Measurements from ENCODE around the gene PCDH9. TPM values are rescaled to one million over a fixed set of nuclear protein-coding genes. Genes with fewer than 3 reads are reported as not detected.

The PCDH9 gene
- polyA plus RNA-seq, 1 experiment, result 3.3 TPM

DNA sequence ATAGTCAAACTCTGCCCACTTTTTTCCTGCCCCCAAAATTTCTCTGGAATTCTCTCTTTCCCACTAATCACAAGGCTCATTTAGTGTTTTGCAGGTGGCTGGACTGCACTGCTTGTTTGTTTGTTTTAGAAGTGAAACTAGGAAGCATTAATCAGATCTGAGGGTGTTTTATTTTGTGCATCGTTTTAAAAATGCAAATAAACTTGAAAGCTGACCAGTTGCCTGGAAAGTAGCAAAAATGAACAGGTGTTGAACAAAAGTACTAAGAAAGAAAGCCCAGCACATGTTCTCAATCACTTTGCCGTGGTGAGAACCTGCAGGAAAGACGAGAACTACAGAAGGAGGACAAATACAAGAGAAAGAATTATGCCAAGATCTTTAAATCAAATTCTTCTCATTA, 365.5 kb downstream of the PCDH9 start:
- ChIA-PET CTCF (no interaction called here), POLR2A (no interaction called here)
- TF ChIP-seq, protein P1, sequence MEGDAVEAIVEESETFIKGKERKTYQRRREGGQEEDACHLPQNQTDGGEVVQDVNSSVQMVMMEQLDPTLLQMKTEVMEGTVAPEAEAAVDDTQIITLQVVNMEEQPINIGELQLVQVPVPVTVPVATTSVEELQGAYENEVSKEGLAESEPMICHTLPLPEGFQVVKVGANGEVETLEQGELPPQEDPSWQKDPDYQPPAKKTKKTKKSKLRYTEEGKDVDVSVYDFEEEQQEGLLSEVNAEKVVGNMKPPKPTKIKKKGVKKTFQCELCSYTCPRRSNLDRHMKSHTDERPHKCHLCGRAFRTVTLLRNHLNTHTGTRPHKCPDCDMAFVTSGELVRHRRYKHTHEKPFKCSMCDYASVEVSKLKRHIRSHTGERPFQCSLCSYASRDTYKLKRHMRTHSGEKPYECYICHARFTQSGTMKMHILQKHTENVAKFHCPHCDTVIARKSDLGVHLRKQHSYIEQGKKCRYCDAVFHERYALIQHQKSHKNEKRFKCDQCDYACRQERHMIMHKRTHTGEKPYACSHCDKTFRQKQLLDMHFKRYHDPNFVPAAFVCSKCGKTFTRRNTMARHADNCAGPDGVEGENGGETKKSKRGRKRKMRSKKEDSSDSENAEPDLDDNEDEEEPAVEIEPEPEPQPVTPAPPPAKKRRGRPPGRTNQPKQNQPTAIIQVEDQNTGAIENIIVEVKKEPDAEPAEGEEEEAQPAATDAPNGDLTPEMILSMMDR (IDR thresholded peaks at IDR 0.05; ENCODE audit: low read depth, low read length), result no peak
- H3K27ac ChIP-seq (ENCODE audit: low read depth, low read length), result no peak overlapping the region
- H3K4me3 ChIP-seq (ENCODE audit: low read depth, low read length), result no peak overlapping the region
- no peaks in the 10 kb centered on the region for H3K27me3 ChIP-seq (ENCODE audit: control insufficient read depth, insufficient read depth, low read length)
- no peak for DNase-seq (ENCODE audit: low read depth, low spot score)
- H3K9me3 ChIP-seq (ENCODE audit: control insufficient read depth, insufficient read depth, low read length), result no peaks in the 10 kb centered on the region

DNA sequence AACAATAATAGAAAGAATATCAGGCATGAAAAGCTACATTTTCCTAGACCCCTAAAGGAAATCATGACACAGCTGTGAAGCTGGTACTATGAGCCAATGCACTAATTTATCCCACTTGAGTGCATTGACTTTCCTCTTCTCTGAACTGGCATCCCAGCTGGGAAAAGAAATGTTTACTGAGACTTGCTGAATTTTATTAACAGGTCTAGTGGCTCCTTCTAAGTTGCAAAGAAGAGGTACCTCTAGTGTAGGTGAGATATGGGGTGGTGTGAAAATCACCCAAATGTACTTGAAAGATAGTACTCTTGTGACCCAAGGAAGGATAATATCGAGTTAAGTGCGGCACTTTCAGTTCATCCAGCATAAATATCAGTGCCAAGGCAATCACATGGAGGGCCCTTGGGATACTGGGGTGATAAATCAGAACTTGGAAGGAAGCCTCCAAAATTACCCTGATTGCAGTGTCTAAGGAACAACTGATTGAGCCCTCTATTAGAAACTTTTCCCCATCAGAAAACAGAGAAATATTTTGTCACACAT, 369.2 kb downstream of the PCDH9 start:
- DNase-seq (ENCODE audit: low read depth, low spot score), result no peak
- no peaks in the 10 kb centered on the region for H3K27me3 ChIP-seq (ENCODE audit: control insufficient read depth, insufficient read depth, low read length)
- TF ChIP-seq, protein P1 (IDR thresholded peaks at IDR 0.05; ENCODE audit: low read depth, low read length), result no peak
- no peaks in the 10 kb centered on the region for H3K9me3 ChIP-seq (ENCODE audit: control insufficient read depth, insufficient read depth, low read length)
- no peak overlapping the region for H3K27ac ChIP-seq (ENCODE audit: low read depth, low read length)
- ChIA-PET CTCF (no interaction called here), POLR2A (no interaction called here)
- no peak overlapping the region for H3K4me3 ChIP-seq (ENCODE audit: low read depth, low read length)

DNA sequence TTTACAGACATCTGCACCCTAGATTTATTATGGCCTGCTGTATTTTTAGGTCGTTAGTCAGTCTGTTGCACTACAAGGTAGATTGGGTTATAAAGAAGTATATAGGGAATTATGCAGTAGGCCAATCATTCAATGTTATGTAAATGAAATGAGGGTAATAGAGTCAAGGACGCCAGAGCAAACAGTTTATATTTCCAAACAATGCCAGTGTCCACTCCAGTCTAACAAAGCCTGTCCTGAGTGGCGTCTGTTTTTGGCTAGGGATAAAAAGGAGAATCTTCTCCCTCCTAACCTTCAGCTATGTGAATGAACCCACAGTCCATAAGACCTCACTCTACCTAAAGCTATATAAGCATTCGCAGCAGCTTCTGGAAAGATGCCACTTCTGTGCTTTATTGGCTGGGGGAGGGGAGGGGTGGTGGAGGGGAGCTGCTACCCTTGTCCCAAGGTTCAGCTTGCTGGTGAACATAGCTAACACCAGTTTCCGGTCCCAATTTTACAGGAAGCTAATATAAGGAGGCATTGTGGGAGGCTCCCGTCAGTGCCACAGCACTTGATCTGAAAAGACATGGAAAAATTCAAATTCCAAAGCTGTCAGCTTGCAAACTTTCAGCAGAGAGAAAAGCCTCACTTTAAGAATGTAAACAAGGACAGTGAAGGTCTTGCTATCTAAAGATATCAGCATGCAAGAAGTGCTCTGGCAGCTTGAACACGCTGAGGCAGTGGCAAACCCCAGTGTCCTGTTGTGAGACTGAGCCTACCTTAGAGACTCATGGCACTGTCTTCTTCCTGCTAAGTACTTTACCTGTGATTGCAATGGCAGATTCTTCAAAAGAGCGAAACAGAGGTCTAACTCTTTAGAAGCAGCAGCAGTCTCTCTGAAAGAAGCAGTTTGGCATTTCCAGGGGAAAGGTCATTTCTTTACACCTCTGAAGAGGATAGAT, 369.9 kb downstream of the PCDH9 start:
- TF ChIP-seq, protein P1 (IDR thresholded peaks at IDR 0.05; ENCODE audit: low read depth, low read length), result no peak
- CTCF ChIA-PET, result no interaction called here
- no peaks in the 10 kb centered on the region for H3K9me3 ChIP-seq (ENCODE audit: control insufficient read depth, insufficient read depth, low read length)
- no peak for DNase-seq (ENCODE audit: low read depth, low spot score)
- no peaks in the 10 kb centered on the region for H3K27me3 ChIP-seq (ENCODE audit: control insufficient read depth, insufficient read depth, low read length)
- POLR2A ChIA-PET, result no interaction called here
- H3K27ac ChIP-seq (ENCODE audit: low read depth, low read length), result no peak overlapping the region
- no peak overlapping the region for H3K4me3 ChIP-seq (ENCODE audit: low read depth, low read length)

DNA sequence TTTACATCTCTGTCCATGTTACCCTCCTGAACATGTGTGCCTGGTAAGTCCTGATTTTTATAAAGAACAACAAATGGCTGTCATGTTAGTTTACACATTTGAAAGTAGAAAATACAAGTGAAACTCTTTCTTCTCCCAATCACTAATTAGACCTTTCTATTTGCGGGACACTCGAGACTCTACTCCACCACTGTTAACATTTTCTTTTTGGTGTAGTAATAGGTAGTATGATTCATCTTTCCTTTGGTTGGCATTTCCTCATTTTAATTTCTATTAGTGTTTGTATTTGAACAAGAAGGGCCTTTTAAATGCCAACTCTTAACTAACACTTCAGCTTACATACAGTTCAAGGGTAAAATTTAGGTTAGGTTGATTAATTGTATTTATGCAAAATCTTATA, 371.1 kb downstream of the PCDH9 start:
- Histone ChIP-seq H3K9me3 (ENCODE audit: control insufficient read depth, insufficient read depth, low read length) (no peaks in the 10 kb centered on the region), H3K4me3 (ENCODE audit: low read depth, low read length) (no peak overlapping the region), H3K27ac (ENCODE audit: low read depth, low read length) (no peak overlapping the region), H3K27me3 (ENCODE audit: control insufficient read depth, insufficient read depth, low read length) (no peaks in the 10 kb centered on the region)
- ChIA-PET POLR2A (no interaction called here), CTCF (no interaction called here)
- DNase-seq (ENCODE audit: low read depth, low spot score), result no peak
- TF ChIP-seq, protein P1 (IDR thresholded peaks at IDR 0.05; ENCODE audit: low read depth, low read length), result no peak

DNA sequence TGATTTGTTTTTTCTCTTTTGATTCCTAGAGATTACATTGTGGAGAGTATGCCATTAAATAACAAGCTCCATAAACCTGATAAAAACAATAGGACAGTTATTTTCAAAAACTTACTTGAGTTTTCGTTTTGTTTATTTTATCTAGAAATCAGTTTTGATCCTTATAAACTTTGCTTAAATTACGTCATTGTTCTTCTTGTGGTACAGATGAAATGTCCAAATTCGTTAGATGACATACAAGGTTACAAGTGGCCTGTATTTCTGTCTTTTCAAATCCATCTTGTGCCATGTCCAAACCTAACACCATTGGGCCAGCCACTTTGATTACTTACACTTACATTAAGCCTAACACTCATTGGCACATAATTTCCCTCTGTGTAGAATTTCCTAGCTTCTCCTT, 372.0 kb downstream of the PCDH9 start:
- POLR2A ChIA-PET, result no interaction called here
- no peak for DNase-seq (ENCODE audit: low read depth, low spot score)
- TF ChIP-seq, protein P1 (IDR thresholded peaks at IDR 0.05; ENCODE audit: low read depth, low read length), result no peak
- Histone ChIP-seq H3K4me3 (ENCODE audit: low read depth, low read length) (no peak overlapping the region), H3K9me3 (ENCODE audit: control insufficient read depth, insufficient read depth, low read length) (no peaks in the 10 kb centered on the region), H3K27me3 (ENCODE audit: control insufficient read depth, insufficient read depth, low read length) (no peaks in the 10 kb centered on the region), H3K27ac (ENCODE audit: low read depth, low read length) (no peak overlapping the region)
- CTCF ChIA-PET, result no interaction called here

Data from AG04450 (cell line).